Uterus (tissue), 2 donors: ENCODE measurements around the gene FAM20B.
A peak's percentile ranks its signal among the peaks of the same experiment; 100 is the strongest.

Experiments
- POLR2A ChIP-seq, 2 donors: fragments of 450-650 bp; IDR thresholded peaks; one replicate each; pipeline ENCODE4 v1.6.1; 2016; ENCODE audit warnings: antibody characterized with exemption in 2 of 2, mild to moderate bottlenecking in 1 of 2, moderate library complexity in 1 of 2
- TF ChIP-seq, protein P1 (sequence below), 4 experiments: fragments of 200-600 bp in 2 of 4; fragments of 450-650 bp in 2 of 4; sonication (generic) in 2 of 4; IDR thresholded peaks; one replicate each; pipeline ENCODE4 v1.5.1; 2016 to 2019; ENCODE audit warnings: antibody characterized with exemption in 4 of 4, mild to moderate bottlenecking in 2 of 4, moderate library complexity in 1 of 4

DNA sequence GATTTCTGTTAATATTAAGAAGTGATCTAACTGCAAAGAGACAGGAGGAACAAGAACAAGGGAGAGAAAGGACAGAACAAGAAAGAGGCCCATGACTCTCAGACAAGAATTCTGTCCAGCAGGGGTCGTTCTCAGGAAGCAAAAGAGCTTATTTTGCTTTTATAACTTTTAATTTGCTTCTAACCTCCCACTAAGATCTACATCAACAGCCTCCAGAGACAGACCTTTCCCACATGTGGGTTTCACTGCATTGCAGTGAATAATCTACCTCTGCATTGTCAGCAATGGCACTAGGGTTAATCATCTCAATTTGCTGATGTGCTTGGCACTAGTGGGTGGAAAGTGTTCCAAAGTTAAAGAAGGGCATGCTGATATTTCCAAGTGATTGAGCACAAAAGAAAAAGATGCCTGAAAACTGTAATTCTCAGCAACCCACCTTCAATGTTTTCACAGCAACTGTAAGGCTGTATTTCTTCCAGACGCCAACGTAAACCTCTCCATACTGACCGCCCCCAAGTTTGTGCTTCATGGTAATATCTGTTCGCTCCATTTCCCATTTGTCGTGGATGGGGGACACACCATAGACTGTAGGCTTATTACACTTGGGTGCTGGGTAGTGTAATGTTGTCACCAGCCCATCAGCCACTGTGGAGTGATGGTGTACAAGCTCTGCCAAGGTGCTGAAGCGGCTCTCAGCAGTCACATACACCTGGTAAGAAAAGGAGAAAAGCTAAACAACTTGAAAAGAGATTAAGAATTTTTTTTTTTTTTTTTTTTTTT is 95.7 kb downstream of the FAM20B start:
- TF ChIP-seq, protein P1, sequence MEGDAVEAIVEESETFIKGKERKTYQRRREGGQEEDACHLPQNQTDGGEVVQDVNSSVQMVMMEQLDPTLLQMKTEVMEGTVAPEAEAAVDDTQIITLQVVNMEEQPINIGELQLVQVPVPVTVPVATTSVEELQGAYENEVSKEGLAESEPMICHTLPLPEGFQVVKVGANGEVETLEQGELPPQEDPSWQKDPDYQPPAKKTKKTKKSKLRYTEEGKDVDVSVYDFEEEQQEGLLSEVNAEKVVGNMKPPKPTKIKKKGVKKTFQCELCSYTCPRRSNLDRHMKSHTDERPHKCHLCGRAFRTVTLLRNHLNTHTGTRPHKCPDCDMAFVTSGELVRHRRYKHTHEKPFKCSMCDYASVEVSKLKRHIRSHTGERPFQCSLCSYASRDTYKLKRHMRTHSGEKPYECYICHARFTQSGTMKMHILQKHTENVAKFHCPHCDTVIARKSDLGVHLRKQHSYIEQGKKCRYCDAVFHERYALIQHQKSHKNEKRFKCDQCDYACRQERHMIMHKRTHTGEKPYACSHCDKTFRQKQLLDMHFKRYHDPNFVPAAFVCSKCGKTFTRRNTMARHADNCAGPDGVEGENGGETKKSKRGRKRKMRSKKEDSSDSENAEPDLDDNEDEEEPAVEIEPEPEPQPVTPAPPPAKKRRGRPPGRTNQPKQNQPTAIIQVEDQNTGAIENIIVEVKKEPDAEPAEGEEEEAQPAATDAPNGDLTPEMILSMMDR (IDR thresholded peaks at IDR 0.05) = peak; percentile 46 to 71 (median 60)
- TF ChIP-seq POLR2A (IDR thresholded peaks at IDR 0.05) = no peak
